ENCODE data around the gene CS. TPM values are rescaled to one million over a fixed set of nuclear protein-coding genes. Genes with fewer than 3 reads are reported as not detected.

Gene CS
- total and polyA plus RNA-seq, 2 of the 4 experiments (the other 2 are of a cell fraction), result 139 to 146 TPM

DNA sequence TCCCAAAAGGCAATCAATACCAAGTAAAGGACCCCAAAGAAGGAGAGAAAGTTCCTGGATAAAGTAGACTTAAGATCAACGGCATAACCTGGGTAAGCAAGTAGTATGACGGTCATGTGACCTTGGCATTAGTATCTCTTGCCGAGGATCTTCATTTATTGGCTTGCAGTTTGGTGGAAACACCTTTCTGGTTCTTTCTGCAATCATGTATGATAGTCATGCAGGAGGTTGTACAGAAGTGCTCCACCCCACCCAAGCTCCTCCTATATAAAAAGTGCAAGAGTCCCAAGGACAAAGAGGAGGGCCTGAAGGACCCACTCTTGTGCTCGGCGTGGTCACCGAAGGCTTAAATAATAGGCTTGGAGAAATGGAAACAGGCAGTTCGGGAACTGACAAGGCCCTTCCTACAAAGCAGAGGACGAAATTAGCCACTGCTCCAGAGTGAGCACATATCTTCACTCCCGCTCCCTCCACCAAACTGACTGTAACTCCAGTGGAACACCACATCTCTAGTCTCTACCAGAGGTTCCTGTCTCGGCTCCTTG, 750 bp downstream of the CS start:
- peak overlapping the region; percentile 52 for H3K23ac ChIP-seq (ENCODE audit: low read depth, low read length)
- peak overlapping the region; percentile 85 for H3K4me3 ChIP-seq (ENCODE audit: insufficient read depth, low read depth, low read length)
- DNase-seq (peak; percentile 17), ATAC-seq (ENCODE audit: low read depth) (peak; percentile 2)
- no peak overlapping the region for H3K18ac ChIP-seq (ENCODE audit: low read depth, low read length)
- H2BK120ac ChIP-seq (ENCODE audit: low read depth, low read length), result peak overlapping the region; percentile 15; the same call in 1 of the 2 replicates
- intact Hi-C loops (cut with micrococcal nuclease), result no loop called here
- H2AFZ ChIP-seq (replicated peaks; ENCODE audit: low read length, poor library complexity), result peak overlapping the region; percentile 88
- dilution Hi-C loops (cut with HindIII; ENCODE audit: low sequenced_read_pairs, unreplicated experiment), result no loop called here
- ChIA-PET POLR2A (ENCODE audit: unreplicated experiment) (no interaction called here), CTCF (no interaction called here)
- no peak overlapping the region for H2BK15ac ChIP-seq (ENCODE audit: low read depth, low read length)
- no peak for TF ChIP-seq RCOR1 (IDR thresholded peaks at IDR 0.05; ENCODE audit: insufficient replicate concordance, low read length)
- TF ChIP-seq, protein P1, sequence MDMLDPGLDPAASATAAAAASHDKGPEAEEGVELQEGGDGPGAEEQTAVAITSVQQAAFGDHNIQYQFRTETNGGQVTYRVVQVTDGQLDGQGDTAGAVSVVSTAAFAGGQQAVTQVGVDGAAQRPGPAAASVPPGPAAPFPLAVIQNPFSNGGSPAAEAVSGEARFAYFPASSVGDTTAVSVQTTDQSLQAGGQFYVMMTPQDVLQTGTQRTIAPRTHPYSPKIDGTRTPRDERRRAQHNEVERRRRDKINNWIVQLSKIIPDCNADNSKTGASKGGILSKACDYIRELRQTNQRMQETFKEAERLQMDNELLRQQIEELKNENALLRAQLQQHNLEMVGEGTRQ (IDR thresholded peaks at IDR 0.05; ENCODE audit: low read depth, low read length), result peak; percentile 60
- peak overlapping the region; percentile 35 for H3K56ac ChIP-seq (ENCODE audit: extremely low read depth, insufficient read depth, low read length)
- H3K14ac ChIP-seq (replicated peaks; ENCODE audit: low read depth, low read length), result peak overlapping the region; percentile 66
- peak overlapping the region; percentile 59 for H2BK5ac ChIP-seq (ENCODE audit: low read depth, low read length, poor library complexity, severe bottlenecking)
- H4K8ac ChIP-seq (ENCODE audit: low read depth in 2 of 2, low read length in 2 of 2), result peak overlapping the region; percentile 20 to 61
- H3K4me2 ChIP-seq (ENCODE audit: low read depth, low read length), result peak overlapping the region; percentile 86
- peak overlapping the region; percentile 60; the same call in 1 of the 2 replicates for H4K91ac ChIP-seq (ENCODE audit: insufficient read depth, low read depth, low read length)
- peaks cover 11% of the 10 kb centered on the region for H3K9me1 ChIP-seq (ENCODE audit: insufficient read depth, low read length)
- peaks cover 11% of the 10 kb centered on the region; the same call in 1 of the 2 replicates for H4K20me1 ChIP-seq (ENCODE audit: insufficient read depth, low read length)
- H4K5ac ChIP-seq (ENCODE audit: low read depth, low read length), result peak overlapping the region; percentile 11
- H3K9ac ChIP-seq (ENCODE audit: low read depth, low read length), result peak overlapping the region; percentile 91
- peaks cover 9% of the 10 kb centered on the region; the same call in 1 of the 2 replicates for H3K4me1 ChIP-seq (ENCODE audit: control insufficient read depth, insufficient read depth, low read length)
- peak overlapping the region; percentile 85 for H3K27ac ChIP-seq (ENCODE audit: insufficient read depth, low read length)
- H3K9me3 ChIP-seq (ENCODE audit: control insufficient read depth, insufficient read depth, low read length), result no peaks in the 10 kb centered on the region
- H2AK9ac ChIP-seq (replicated peaks; ENCODE audit: low read depth, low read length, poor library complexity), result peak overlapping the region; percentile 95
- 0% methylated on average over 3 of the region's 10 CpGs; no CpG with 5 or more reads in 1 of the 2 experiments for WGBS, 2 experiments (ENCODE audit: extremely low coverage in 2 of 2, insufficient read length in 1 of 2)
- H3K79me1 ChIP-seq (ENCODE audit: low read depth in 1 of 2, low read length in 2 of 2), result peaks cover 17 to 63% of the 10 kb centered on the region in 2 experiments
- peak overlapping the region; percentile 37 for H3K4ac ChIP-seq (ENCODE audit: low read depth, low read length)
- in situ Hi-C loops (cut with MboI; ENCODE audit: low sequenced_read_pairs), result no loop called here
- H2BK20ac ChIP-seq (ENCODE audit: low read depth, low read length), result no peak overlapping the region
- H3K36me3 ChIP-seq (ENCODE audit: control insufficient read depth, insufficient read depth, low read length), result peaks cover 6% of the 10 kb centered on the region
- peak overlapping the region; percentile 72 for H2AK5ac ChIP-seq (ENCODE audit: low read depth, low read length)
- TSS peak; percentile 21 for BruUV-seq (replicated peaks)
- no peaks in the 10 kb centered on the region for H3K27me3 ChIP-seq (ENCODE audit: control insufficient read depth, insufficient read depth, low read length)
